Gastrocnemius medialis (tissue), 4 donors: ENCODE data around the gene CTBP2.

Experiments used
- CTCF ChIP-seq, 5 experiments: fragments of 450-650 bp in 3 of 5; fragments of 200-600 bp in 2 of 5; sonication (generic) in 2 of 5; IDR thresholded peaks in 4 of 5; conservative IDR thresholded peaks in 1 of 5; 1 replicate in 4 of 5; 2 replicates in 1 of 5; pipeline ENCODE4 v1.5.1; 2016 to 2019; ENCODE audit warnings: antibody characterized with exemption in 5 of 5, mild to moderate bottlenecking in 3 of 5, moderate library complexity in 3 of 5
- POLR2A ChIP-seq, 2 donors: fragments of 450-650 bp; IDR thresholded peaks; one replicate each; pipeline ENCODE4 v1.6.1; 2017; ENCODE audit warnings: antibody characterized with exemption in 2 of 2, mild to moderate bottlenecking in 2 of 2, moderate library complexity in 2 of 2

GRCh38 chr10:125060482-125060825 lies 99.9 kb downstream of the CTBP2 start:
- no peak for TF ChIP-seq CTCF (IDR thresholded peaks at IDR 0.05 in 4 of 5, conservative IDR thresholded peaks at IDR 0.05 in 1 of 5)
- TF ChIP-seq POLR2A (IDR thresholded peaks at IDR 0.05) = no peak
